Measurements from ENCODE around the gene LCMT1.
"Not testable (repeated sequence)": the region's sequence is repeated elsewhere in the genome, so short reads cannot be mapped to it uniquely, and the experiment has no call there.

The LCMT1 gene

GRCh38 chr16:25094596-25094995 is 16.9 kb upstream of the LCMT1 start:
- DNase-seq (ENCODE audit: low read depth), result no peak

DNA sequence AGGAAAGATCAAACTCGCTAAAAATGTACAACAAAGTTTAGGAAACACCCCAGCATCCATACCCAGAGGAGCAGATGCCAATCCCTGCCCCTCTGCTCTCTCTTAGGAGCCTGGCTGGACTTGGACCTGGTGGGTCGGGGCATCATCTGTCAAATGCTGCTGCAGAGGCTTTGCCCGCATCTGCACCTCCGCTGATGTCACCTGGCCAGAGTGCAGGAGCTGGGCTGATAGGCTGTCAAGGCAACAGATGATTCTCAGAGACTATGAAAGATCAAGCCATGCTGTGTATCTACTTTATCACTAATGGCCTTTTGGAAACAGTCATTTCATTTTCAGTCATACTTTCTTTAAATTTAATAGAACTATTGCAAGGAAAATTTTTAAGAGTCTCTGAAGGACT is 15.9 kb upstream of the LCMT1 start:
- DNase-seq (ENCODE audit: low read depth), result no peak

DNA sequence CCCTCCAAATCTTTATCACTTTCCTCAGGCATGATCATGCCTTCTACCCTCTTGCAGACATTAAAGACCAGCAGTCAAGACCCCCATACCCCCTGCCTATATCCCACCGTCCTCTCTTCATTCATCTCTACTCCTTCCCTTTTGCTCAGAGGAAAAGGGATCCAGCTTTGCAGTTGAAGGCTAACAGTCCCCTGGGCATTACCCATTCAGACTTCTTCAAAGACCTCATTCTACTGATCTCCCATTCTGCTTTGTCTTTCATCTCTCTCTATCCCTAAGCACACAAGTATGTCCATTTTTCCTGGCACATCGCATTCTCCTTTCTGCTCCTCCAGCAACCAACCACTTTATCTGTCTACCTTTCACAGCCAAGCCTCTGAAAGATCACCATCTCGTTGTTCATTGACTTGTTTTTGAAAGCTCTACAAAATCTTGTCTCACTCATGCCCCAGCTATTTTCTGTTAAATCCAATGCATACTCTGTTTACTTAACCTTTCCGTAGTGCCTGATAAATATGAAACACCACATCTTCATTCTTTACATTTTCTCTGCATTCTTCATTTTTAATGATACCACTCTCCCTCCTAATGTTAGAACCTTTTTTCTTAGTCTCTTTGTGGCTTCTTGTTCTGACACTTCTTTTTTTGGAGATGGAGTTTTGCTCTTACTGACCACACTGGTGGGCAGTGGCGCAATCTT is 14.1 kb upstream of the LCMT1 start:
- DNase-seq (ENCODE audit: low read depth), result no peak

DNA sequence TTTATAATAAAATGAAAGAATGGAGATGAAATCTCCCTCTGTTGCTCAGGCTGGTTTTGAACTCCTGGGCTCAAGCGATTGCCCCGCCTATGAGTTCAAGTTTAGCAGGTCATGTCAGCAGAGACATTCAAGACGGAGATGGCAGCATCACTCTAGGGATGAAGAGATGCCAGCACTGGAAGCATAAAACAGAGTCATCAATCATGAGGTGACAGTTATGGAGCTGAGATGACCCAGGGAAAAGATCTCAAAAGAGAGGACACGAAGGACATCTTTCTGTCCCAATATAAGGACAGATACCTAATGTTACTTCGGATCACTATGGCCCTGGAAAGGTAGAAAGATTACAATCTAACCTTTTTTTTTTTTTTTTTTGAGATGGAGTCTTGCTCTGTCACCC is 11.0 kb upstream of the LCMT1 start:
- no peak for DNase-seq (ENCODE audit: low read depth)

GRCh38 chr16:25106567-25107465 is 4.7 kb upstream of the LCMT1 start:
- DNase-seq (ENCODE audit: low read depth), result peak; percentile 36

GRCh38 chr16:25107466-25107792 is 4.1 kb upstream of the LCMT1 start:
- DNase-seq (ENCODE audit: low read depth), result no peak

GRCh38 chr16:25108054-25108453 is 3.5 kb upstream of the LCMT1 start:
- peak; percentile 32 for DNase-seq (ENCODE audit: low read depth)

GRCh38 chr16:25109643-25110042 is 1.9 kb upstream of the LCMT1 start:
- no peak for DNase-seq (ENCODE audit: low read depth)

DNA sequence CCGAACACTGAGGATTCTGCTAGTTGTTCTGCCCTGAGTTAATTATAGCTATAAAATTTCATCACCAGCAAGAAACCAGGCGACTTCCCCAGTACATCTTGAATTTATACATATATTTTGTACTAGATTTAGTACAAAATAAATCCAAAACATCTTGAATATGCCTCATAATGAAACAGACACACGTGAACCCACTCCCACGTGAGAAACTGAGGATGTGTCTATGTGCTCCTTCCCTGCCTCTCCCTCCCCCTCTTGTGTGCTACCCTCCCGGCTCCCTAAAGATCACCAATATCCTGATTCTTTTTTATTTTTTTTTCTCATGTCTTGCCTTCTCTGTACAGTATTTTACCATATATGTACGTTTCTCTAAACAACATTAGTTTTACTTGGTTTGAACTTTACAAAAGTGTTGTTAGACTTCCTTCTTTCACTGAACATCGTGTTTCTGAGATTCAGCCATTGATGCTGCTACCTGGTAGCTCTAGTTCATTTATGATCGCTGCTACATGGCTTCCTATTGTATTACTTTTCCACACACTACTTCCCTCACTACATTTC is 1.1 kb upstream of the LCMT1 start:
- no peak for DNase-seq (ENCODE audit: low read depth)

- no peak for DNase-seq (ENCODE audit: low read depth)
Measured at GRCh38 chr16:25114121-25114520, 2.6 kb downstream of the LCMT1 start.

GRCh38 chr16:25118851-25119578 is 7.5 kb downstream of the LCMT1 start:
- DNase-seq (ENCODE audit: low read depth), result no peak

DNA sequence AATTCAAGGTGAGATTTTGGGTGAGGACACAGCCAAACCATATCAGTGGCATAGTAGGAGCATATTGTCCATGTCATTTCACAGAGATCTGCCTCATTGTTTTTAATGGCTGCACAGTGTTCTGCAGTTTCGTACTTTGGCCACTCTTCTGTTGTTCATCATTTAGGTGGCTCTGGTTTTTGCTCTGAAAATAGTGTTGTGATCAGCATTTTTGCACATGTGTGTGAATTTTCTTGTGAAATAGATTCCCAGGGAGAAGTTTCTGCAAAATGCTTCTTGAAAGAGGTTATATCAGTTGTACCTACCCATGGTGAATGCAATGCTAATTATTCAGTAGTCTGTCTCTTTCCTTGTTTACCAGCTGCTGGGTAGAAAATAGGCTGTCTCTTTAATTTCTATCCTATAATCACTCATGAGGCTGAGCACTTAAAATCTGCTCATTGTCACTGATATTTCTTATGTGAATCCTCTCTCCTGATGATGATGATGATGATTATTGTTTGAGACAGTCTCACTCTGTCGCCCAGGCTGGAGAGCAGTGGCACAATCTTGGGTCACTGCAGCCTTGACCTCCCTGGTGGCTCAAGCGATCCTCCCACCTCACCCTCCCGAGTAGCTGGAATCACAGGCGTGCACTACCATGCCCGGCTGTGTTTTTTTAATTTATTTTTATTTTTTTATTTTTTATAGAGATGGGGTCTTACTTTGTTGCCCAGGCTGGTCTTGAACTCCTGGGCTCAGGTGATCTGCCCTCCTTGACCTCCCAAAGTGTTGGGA is 10.5 kb downstream of the LCMT1 start:
- no peak for DNase-seq (ENCODE audit: low read depth)

- no peak for DNase-seq (ENCODE audit: low read depth)
Measured at GRCh38 chr16:25124503-25124902, 13.0 kb downstream of the LCMT1 start.

DNA sequence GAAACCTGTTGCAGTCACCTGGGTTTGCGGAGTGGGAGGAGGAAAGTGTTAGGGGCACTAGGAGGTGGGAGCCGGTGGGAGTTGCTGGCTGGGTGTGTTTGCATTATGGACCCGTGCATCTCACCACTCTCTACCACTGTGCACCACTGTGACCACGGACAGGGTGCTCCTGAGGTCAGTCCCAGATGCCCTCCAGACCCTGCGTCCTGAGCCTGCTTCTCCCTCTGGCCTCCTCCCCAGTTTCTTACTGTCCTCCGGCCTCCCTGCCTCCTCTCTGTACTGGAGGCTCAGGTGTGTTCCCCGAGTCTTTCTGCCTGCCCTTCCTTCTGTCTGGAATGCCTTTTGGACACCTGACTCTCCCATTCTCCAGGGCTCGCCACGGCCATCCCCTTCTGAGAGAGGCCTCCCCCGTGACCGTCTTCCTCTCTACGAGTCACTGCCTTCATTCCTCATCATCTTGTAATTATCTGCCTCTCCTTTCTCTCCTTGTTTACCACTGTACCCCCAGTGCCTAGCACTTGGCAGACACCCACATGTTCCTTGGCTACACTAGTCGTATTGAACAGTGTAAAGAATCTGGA is 14.6 kb downstream of the LCMT1 start:
- not testable (repeated sequence) for DNase-seq (ENCODE audit: low read depth)

DNA sequence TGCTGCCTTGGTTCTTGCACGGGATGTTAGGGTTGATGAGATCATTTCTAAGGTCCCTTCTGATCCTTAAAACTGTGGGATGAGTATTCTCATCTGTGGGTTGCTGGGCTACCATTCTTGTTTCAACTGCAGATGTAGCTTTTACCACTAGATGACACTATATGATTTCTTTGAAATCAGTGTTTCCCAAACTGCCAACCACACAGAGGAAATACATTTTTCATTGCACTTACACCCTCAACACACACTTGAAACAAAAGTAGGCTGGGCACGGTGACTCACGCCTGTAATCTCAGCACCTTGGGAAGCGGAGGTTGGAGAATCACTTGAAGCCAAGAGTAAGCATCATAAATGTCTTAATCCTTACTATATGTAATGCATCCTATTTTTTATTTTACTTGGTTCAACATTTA is 15.3 kb downstream of the LCMT1 start:
- DNase-seq (ENCODE audit: low read depth), result no peak

DNA sequence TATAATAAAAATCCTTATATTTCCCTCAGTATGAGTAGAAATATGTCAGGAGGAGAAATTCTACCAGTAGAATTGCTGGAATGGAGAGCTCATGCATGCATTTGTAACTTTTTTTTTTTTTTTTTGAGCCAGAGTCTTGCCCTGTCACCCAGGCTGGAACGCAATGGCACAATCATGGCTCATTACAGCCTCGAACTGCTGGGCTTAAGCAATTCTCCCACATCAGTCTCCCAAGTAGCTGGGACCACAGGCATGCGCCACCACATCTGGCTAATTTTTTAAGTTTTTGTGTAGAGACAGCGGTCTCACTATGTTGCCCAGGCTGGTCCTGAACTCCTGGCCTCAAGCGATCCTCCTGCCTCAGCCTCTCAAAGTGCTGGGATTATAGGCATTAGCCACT is 21.2 kb downstream of the LCMT1 start:
- DNase-seq (ENCODE audit: low read depth), result not testable (repeated sequence)

- no peak for DNase-seq (ENCODE audit: low read depth)
Measured at GRCh38 chr16:25134166-25134700, 22.7 kb downstream of the LCMT1 start.

DNA sequence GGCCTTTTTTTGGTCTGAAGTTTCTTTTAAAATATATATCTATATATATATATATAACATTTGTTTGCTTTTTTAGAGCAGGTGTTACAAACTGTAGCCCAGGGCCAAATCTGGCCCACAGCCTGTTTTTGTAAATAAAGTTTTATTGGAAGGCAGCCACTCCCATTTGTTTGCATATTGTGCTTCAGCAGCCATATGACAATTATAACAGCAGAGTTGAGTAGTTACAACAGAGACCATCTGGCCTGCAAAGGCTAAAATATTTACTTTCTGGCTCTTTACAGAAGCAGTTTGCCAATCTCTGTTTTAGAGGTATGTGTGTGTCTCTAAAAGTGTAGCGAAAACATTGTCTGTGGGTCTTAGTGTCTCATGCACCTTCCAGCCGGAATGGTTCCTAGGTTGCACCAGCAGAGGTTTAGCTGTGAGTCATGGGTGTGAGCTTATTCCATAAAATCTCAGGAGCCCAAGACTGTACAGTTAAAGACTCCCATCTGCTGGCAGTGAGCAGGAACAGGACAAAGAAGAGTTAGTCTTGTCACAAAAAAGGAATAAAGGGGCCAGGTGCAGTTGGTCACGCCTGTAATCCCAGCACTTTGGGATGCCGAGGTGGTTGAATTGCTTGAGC is 23.8 kb downstream of the LCMT1 start:
- no peak for DNase-seq (ENCODE audit: low read depth)

- no peak for DNase-seq (ENCODE audit: low read depth)
Measured at GRCh38 chr16:25138130-25138529, 26.6 kb downstream of the LCMT1 start.

DNA sequence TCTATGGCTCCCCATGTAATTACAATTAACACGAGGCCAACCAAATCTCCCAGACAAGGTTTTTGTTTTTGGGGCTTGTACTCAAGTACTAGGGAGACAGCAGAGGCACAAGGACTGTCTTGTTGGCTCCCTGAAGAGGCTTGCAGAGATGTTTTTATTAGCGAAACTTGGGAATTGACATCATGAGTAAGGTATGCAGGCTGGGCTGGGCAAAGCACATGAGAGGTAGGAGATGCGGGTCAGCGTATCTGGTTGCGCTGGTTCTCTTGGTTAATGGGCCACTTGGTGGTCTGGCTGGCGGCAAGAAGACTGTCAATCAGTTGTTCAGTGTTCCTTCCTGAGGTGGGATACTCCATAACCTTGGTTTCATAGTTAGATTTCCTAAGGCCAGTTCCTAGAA is 28.9 kb downstream of the LCMT1 start:
- DNase-seq (ENCODE audit: low read depth), result no peak

- no peak for DNase-seq (ENCODE audit: low read depth)
Measured at GRCh38 chr16:25141648-25142047, 30.1 kb downstream of the LCMT1 start.
